Activated CD4-positive, CD25-positive, alpha-beta regulatory T cell (primary cell): ENCODE data around the gene UNC13B.

ENCODE experiments used
- DNase-seq, 4 experiments: peaks; one replicate each; lab custom pipeline; 2025; lab: John Stamatoyannopoulos, UW

The UNC13B gene

DNA sequence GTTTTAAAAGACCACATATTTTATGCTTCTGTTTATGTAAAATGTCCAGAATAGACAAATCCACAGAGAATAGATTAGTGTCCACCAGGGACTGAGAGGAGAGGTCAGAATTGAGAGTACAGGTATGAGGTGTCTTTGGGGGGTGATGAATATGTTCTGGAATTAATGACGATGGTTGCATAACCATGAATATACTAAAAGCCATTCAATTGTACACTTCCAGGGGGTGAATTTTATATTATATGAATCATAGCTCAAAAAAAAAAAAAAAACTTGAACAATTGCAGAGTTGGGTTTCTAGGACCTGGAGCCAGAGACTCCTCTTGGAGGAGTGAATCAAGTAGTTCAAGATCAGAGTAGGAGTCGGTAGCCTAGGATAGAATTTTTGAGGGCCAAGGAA lies 270.3 kb downstream of the UNC13B start:
- no peak for DNase-seq

DNA sequence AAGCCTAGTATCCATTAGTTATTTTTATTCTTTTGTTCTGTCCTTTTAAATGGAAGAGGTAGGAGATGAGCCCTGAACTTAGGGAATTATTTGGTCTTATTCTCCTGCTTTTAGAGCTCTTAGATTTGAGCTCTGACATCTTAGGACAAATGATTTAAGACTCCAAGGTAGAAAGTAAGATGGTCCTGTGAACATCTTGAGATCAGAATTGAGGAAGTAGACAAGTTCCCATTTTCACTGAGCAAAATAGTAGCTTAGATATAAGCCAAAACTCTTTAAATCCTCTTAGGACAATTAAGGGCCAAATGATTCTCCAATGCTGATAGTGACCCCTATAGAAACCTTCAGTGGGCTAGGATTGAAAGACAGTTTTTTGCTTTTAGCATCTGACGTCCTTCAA lies 275.1 kb downstream of the UNC13B start:
- no peak for DNase-seq

DNA sequence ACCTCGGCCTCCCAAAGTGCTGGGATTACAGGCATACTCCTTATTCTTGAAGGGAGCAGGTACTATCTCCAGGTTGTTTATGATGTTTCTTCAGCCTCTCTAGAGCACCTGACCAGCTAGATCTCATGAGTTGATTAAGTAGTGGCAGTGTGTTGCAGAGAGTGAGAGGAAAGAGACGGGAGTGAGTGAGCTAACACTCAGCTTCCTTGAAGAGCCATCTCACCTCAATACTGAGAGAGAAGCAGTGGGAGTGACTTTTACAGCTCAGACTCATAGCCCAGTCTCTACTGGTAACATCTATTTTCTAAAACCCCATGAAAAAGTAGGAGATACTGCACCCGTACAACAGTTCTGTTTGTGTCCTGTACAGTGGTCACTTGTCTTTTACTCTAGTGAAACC lies 284.2 kb downstream of the UNC13B start:
- DNase-seq, result no peak

DNA sequence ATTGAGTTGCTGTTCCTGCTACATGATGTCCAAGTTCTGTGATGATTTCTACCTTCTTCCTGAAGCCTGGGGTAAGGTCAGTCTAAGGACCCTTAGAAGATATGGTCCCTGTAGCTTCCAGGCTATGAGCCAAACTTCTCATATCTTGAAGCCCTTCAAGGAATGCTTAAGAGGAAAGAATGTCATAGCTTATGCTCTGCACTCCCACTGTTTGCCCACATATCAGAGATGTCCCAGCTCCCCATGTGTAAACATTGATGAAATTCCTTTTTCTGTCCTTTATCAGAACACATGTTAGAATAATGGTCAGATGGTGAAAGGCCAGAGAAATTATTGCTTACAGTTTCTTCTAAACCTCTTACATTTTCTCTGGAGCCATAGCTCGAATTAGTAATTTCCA lies 286.7 kb downstream of the UNC13B start:
- DNase-seq, result no peak

DNA sequence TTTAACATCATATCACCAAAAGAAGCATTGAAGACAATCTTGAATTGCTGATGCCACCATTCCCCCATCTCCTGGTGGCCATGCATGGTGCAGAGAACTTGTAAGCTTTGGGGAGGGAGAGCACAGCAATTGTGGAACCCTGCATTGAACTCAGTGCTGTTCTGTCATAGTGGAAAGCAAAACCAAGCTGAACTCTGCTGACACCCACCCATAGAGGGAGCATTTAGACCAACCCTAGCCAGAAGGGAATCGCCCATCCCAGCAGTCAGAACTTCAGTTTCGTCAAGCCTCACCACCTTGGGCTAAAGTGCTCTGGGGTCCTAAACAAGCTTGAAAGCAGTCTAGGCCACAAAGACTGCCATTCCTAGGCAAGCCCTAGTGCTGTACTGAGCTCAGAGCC lies 290.7 kb downstream of the UNC13B start:
- DNase-seq, result no peak

DNA sequence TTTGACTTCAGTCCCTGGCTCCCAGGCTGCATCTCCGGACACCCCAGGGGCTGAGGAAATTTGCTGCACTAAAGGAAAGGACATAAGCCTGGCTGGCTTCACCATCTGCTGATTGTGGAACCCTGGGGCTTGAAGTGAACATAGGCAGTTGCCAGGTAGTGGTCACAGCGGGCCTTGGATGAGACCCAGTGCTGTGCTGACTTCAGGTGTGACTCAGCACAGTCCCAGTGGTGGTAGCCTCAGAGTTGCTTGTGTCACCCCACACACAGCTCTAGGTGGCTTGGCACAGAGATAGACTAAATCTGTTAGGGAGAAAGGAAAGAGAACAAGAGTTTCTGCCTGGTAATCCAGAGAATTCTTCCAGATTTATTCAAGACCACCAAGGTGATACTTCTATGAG lies 292.0 kb downstream of the UNC13B start:
- no peak for DNase-seq
